ENCODE results near the gene NR5A2.

NR5A2 gene

GRCh38 chr1:200081151-200081968 lies 53.9 kb downstream of the NR5A2 start:
- Histone ChIP-seq H3K27ac (ENCODE audit: low read depth, low read length) (no peak overlapping the region), H3K9ac (ENCODE audit: low read depth in 1 of 2, low read length in 2 of 2) (no peak overlapping the region), H3K9me3 (ENCODE audit: control insufficient read depth in 1 of 2, low read length in 2 of 2) (no peaks in the 10 kb centered on the region), H3K4me3 (ENCODE audit: low read depth in 1 of 2, low read length in 2 of 2) (no peak overlapping the region), H3K27me3 (ENCODE audit: control insufficient read depth in 1 of 2, insufficient read depth in 2 of 2, low read length in 2 of 2) (no peaks in the 10 kb centered on the region), H3K36me3 (ENCODE audit: control insufficient read depth in 1 of 2, insufficient read depth in 2 of 2, low read length in 2 of 2) (no peaks in the 10 kb centered on the region), H3K4me1 (ENCODE audit: control insufficient read depth in 1 of 2, insufficient read depth in 2 of 2, low read length in 2 of 2) (peaks cover 10 to 35% of the 10 kb centered on the region in 2 donors)

- Histone ChIP-seq H3K27me3 (ENCODE audit: control insufficient read depth in 1 of 2, insufficient read depth in 2 of 2, low read length in 2 of 2) (no peaks in the 10 kb centered on the region), H3K9ac (ENCODE audit: low read depth in 1 of 2, low read length in 2 of 2) (no peak overlapping the region), H3K4me1 (ENCODE audit: control insufficient read depth in 1 of 2, insufficient read depth in 2 of 2, low read length in 2 of 2) (peaks cover 10 to 34% of the 10 kb centered on the region in 2 donors), H3K9me3 (ENCODE audit: control insufficient read depth in 1 of 2, low read length in 2 of 2) (no peaks in the 10 kb centered on the region), H3K36me3 (ENCODE audit: control insufficient read depth in 1 of 2, insufficient read depth in 2 of 2, low read length in 2 of 2) (no peaks in the 10 kb centered on the region), H3K4me3 (ENCODE audit: low read depth in 1 of 2, low read length in 2 of 2) (no peak overlapping the region), H3K27ac (ENCODE audit: low read depth, low read length) (no peak overlapping the region)
These were observed 54.4 kb downstream of the NR5A2 start for GRCh38 chr1:200081969-200082245.

- Histone ChIP-seq H3K27me3 (ENCODE audit: control insufficient read depth in 1 of 2, insufficient read depth in 2 of 2, low read length in 2 of 2) (no peaks in the 10 kb centered on the region), H3K36me3 (ENCODE audit: control insufficient read depth in 1 of 2, insufficient read depth in 2 of 2, low read length in 2 of 2) (no peaks in the 10 kb centered on the region), H3K4me1 (ENCODE audit: control insufficient read depth in 1 of 2, insufficient read depth in 2 of 2, low read length in 2 of 2) (peaks cover 10 to 34% of the 10 kb centered on the region in 2 donors), H3K27ac (ENCODE audit: low read depth, low read length) (no peak overlapping the region), H3K9me3 (ENCODE audit: control insufficient read depth in 1 of 2, low read length in 2 of 2) (no peaks in the 10 kb centered on the region), H3K4me3 (ENCODE audit: low read depth in 1 of 2, low read length in 2 of 2) (no peak overlapping the region), H3K9ac (ENCODE audit: low read depth in 1 of 2, low read length in 2 of 2) (no peak overlapping the region)
These were observed 54.8 kb downstream of the NR5A2 start for GRCh38 chr1:200082329-200082728.

GRCh38 chr1:200090252-200091159 lies 63.0 kb downstream of the NR5A2 start:
- H3K4me3 ChIP-seq (ENCODE audit: low read depth in 1 of 2, low read length in 2 of 2): no peak overlapping the region
- H3K9ac ChIP-seq (ENCODE audit: low read depth in 1 of 2, low read length in 2 of 2): no peak overlapping the region
- H3K9me3 ChIP-seq (ENCODE audit: control insufficient read depth in 1 of 2, low read length in 2 of 2): no peaks in the 10 kb centered on the region
- H3K27me3 ChIP-seq (ENCODE audit: control insufficient read depth in 1 of 2, insufficient read depth in 2 of 2, low read length in 2 of 2): no peaks in the 10 kb centered on the region
- H3K27ac ChIP-seq (ENCODE audit: low read depth, low read length): no peak overlapping the region
- H3K36me3 ChIP-seq (ENCODE audit: control insufficient read depth in 1 of 2, insufficient read depth in 2 of 2, low read length in 2 of 2): peaks cover 0 to 16% of the 10 kb centered on the region in 2 donors
- peaks cover 0 to 1% of the 10 kb centered on the region in 2 donors for H3K4me1 ChIP-seq (ENCODE audit: control insufficient read depth in 1 of 2, insufficient read depth in 2 of 2, low read length in 2 of 2)

GRCh38 chr1:200095057-200095577 lies 67.6 kb downstream of the NR5A2 start:
- H3K4me1 ChIP-seq (ENCODE audit: control insufficient read depth in 1 of 2, insufficient read depth in 2 of 2, low read length in 2 of 2): peaks cover 3 to 11% of the 10 kb centered on the region in 2 donors
- no peaks in the 10 kb centered on the region for H3K27me3 ChIP-seq (ENCODE audit: control insufficient read depth in 1 of 2, insufficient read depth in 2 of 2, low read length in 2 of 2)
- H3K4me3 ChIP-seq (ENCODE audit: low read depth in 1 of 2, low read length in 2 of 2): no peak overlapping the region
- peaks cover 0 to 16% of the 10 kb centered on the region in 2 donors for H3K36me3 ChIP-seq (ENCODE audit: control insufficient read depth in 1 of 2, insufficient read depth in 2 of 2, low read length in 2 of 2)
- H3K9me3 ChIP-seq (ENCODE audit: control insufficient read depth in 1 of 2, low read length in 2 of 2): no peaks in the 10 kb centered on the region
- no peak overlapping the region for H3K27ac ChIP-seq (ENCODE audit: low read depth, low read length)
- no peak overlapping the region for H3K9ac ChIP-seq (ENCODE audit: low read depth in 1 of 2, low read length in 2 of 2)

- H3K9ac ChIP-seq (ENCODE audit: low read depth in 1 of 2, low read length in 2 of 2): no peak overlapping the region
- H3K4me3 ChIP-seq (ENCODE audit: low read depth in 1 of 2, low read length in 2 of 2): no peak overlapping the region
- H3K4me1 ChIP-seq (ENCODE audit: control insufficient read depth in 1 of 2, insufficient read depth in 2 of 2, low read length in 2 of 2): peaks cover 5 to 19% of the 10 kb centered on the region in 2 donors
- H3K27me3 ChIP-seq (ENCODE audit: control insufficient read depth in 1 of 2, insufficient read depth in 2 of 2, low read length in 2 of 2): no peaks in the 10 kb centered on the region
- H3K36me3 ChIP-seq (ENCODE audit: control insufficient read depth in 1 of 2, insufficient read depth in 2 of 2, low read length in 2 of 2): peaks cover 0 to 7% of the 10 kb centered on the region in 2 donors
- no peaks in the 10 kb centered on the region for H3K9me3 ChIP-seq (ENCODE audit: control insufficient read depth in 1 of 2, low read length in 2 of 2)
- no peak overlapping the region for H3K27ac ChIP-seq (ENCODE audit: low read depth, low read length)
These were observed 69.3 kb downstream of the NR5A2 start for GRCh38 chr1:200096774-200097173.

GRCh38 chr1:200099040-200099439 lies 71.5 kb downstream of the NR5A2 start:
- Histone ChIP-seq H3K9ac (ENCODE audit: low read depth in 1 of 2, low read length in 2 of 2) (no peak overlapping the region), H3K27me3 (ENCODE audit: control insufficient read depth in 1 of 2, insufficient read depth in 2 of 2, low read length in 2 of 2) (no peaks in the 10 kb centered on the region), H3K27ac (ENCODE audit: low read depth, low read length) (no peak overlapping the region), H3K4me3 (ENCODE audit: low read depth in 1 of 2, low read length in 2 of 2) (no peak overlapping the region), H3K9me3 (ENCODE audit: control insufficient read depth in 1 of 2, low read length in 2 of 2) (no peaks in the 10 kb centered on the region), H3K4me1 (ENCODE audit: control insufficient read depth in 1 of 2, insufficient read depth in 2 of 2, low read length in 2 of 2) (peaks cover 23 to 28% of the 10 kb centered on the region in 2 donors), H3K36me3 (ENCODE audit: control insufficient read depth in 1 of 2, insufficient read depth in 2 of 2, low read length in 2 of 2) (peaks cover 0 to 7% of the 10 kb centered on the region in 2 donors)

- H3K27me3 ChIP-seq (ENCODE audit: control insufficient read depth in 1 of 2, insufficient read depth in 2 of 2, low read length in 2 of 2): no peaks in the 10 kb centered on the region
- H3K4me3 ChIP-seq (ENCODE audit: low read depth in 1 of 2, low read length in 2 of 2): peak overlapping the region in 1 of 2 donors; percentile 17
- H3K36me3 ChIP-seq (ENCODE audit: control insufficient read depth in 1 of 2, insufficient read depth in 2 of 2, low read length in 2 of 2): no peaks in the 10 kb centered on the region
These were observed 76.6 kb downstream of the NR5A2 start for GRCh38 chr1:200103966-200104583.

GRCh38 chr1:200107004-200107470 lies 79.5 kb downstream of the NR5A2 start:
- H3K9ac ChIP-seq (ENCODE audit: low read depth in 1 of 2, low read length in 2 of 2): no peak overlapping the region
- no peak overlapping the region for H3K27ac ChIP-seq (ENCODE audit: low read depth, low read length)
- peaks cover 50 to 52% of the 10 kb centered on the region in 2 donors for H3K4me1 ChIP-seq (ENCODE audit: control insufficient read depth in 1 of 2, insufficient read depth in 2 of 2, low read length in 2 of 2)
- no peaks in the 10 kb centered on the region for H3K27me3 ChIP-seq (ENCODE audit: control insufficient read depth in 1 of 2, insufficient read depth in 2 of 2, low read length in 2 of 2)
- no peaks in the 10 kb centered on the region for H3K9me3 ChIP-seq (ENCODE audit: control insufficient read depth in 1 of 2, low read length in 2 of 2)
- H3K36me3 ChIP-seq (ENCODE audit: control insufficient read depth in 1 of 2, insufficient read depth in 2 of 2, low read length in 2 of 2): no peaks in the 10 kb centered on the region
- H3K4me3 ChIP-seq (ENCODE audit: low read depth in 1 of 2, low read length in 2 of 2): peak overlapping the region in 1 of 2 donors; percentile 32

More at GRCh38 chr1:200103966-200104583, 76.6 kb downstream of the NR5A2 start:
- Histone ChIP-seq H3K4me1 (ENCODE audit: control insufficient read depth in 1 of 2, insufficient read depth in 2 of 2, low read length in 2 of 2) (peaks cover 48 to 49% of the 10 kb centered on the region in 2 donors), H3K27ac (ENCODE audit: low read depth, low read length) (no peak overlapping the region), H3K9ac (ENCODE audit: low read depth in 1 of 2, low read length in 2 of 2) (no peak overlapping the region), H3K9me3 (ENCODE audit: control insufficient read depth in 1 of 2, low read length in 2 of 2) (no peaks in the 10 kb centered on the region)

Measured in duodenal mucosa (tissue), 2 donors.